Right forelimb (tissue), 1 donor: ENCODE results near the gene KRTAP12-1.

Experiments used
- DNase-seq: peaks from one replicate; pipeline ENCODE4 v3.0.0-alpha.2; 2018

Gene KRTAP12-1, protein sequence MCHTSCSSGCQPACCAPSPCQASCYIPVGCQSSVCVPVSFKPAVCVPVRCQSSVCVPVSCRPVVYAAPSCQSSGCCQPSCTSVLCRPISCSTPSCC

DNA sequence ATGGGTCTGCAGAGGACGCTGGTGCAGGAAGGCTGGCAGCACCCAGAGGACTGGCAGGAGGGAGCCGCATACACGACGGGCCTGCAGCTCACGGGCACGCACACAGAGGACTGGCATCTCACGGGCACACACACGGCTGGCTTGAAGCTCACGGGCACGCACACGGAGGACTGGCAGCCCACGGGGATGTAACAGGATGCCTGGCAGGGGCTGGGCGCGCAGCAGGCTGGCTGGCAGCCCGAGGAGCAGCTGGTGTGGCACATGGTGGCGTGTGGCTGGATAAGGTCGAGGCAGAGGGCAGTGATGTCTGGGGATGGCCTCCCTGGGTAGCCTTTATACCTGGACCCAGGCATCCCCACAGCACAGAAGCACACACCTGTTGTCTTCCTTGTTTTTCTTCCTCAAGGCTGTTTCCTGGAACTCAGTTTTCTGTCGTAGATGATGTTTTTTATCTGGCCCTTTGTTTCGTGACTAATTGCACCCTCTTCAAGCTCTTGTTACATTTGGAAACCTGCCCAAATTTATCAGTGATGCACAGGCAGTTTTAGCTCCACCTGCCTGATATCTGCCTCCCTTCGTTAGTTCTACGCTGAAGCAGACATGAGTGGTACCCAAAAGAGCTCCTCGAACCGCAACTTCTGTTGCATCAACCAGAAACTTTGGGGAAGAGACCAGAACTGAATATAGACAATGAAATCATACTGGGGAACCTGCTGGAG is at the start of gene KRTAP12-1:
Gene KRTAP12-1, minus strand, starts transcription at position 303 of the 719 bp plus-strand sequence. Its CDS starts 40 bp downstream, at position 263.
- DNase-seq: no peak

DNA sequence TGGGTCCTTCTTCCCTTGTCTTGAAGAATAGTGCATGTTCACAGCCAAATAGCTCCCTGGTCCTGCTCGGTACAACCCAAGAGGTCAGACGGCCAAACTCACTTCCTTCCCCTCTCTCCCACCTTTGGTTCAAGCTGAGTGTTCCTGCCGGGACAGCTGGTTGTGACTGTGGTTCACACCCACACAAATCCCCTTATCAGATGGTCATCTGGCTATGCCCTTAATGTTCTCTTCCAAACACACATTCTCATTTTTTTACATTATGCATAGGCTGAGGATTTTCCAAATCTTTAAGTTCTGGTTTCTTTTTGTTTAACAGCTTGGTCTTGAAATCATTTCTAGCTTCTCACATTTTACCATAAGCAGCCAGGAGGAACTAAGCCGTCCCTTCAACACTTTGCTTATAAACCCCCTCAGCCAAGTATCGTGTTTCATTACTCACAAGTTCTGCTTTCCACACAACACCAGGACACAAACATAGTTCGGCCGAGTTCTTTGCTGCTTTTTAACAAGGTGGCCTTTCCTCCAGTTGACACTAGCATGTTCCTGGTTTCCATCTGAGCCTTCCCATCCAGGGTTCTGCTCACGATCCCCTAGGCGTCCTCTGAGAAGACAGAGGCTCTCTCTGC is 49.1 kb upstream of the KRTAP12-1 start:
- no peak for DNase-seq

DNA sequence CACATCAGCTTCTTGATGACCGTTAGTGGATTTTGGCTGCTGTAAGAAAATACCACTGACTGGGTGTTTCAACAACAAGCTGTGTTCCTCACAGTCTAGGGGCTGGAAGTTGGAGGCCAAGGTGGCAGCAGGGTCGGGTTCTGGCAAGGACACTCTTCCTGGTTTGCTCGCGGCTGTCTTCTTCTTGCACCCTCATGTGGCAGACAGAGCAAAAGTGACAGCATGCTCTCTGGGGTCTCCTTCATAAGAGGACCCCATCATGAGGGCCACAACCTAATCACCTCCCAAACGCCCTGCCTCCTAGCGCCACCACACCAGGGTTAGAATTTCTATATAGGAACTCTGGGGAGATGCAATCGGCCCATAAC is 48.0 kb upstream of the KRTAP12-1 start:
- no peak for DNase-seq

DNA sequence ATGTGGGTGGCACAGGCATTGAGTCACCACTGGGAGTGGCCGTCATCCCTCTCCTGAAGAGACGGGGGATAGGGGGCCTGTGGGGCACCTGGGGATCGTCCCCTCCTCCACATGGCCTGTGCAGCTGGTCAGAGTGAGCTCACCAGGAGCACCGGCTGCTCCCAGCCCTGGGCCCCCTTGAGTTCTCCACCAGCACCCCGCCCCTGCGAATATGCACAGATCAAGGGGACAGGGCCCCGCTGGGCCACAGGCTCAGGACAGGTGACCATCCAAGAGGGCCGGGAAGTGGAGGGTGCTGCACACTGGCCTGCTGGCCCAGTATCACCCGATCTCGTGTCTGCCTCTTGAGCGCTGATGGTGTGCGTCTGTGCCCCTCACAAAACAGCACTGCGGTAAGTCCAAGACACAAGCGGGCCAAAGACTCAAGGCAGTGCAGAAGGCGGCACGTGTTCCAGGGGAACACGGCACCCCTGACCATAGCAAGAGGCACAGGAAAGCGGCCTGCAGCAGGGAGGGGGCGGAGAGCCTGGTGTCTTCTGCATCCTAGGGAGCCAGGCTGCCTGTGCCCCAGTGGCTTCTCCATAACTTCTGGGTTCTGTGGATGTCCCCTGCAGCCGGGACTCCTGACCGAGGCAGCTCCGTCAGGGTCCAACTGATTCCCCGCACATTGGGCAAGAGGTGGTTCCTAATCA is 47.5 kb upstream of the KRTAP12-1 start:
- no peak for DNase-seq

DNA sequence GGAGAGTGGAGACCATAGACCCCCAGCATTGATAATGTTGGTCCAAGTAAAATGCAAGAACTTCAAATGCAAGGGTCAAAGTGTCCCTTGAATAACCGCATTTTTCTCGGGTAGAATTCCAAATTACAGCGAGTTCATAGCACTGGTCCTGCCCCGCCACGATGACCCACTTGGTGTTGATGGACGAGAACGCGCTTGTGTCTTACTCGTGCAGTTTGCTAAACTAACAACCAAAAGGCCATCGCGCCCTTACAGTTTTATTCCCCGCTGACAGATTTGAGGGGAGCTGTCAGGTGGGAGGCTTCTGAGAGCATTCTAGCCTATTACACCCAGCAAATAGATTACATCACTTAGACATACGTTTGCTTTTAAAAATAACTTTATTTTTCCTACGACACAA is 46.8 kb upstream of the KRTAP12-1 start:
- no peak for DNase-seq

DNA sequence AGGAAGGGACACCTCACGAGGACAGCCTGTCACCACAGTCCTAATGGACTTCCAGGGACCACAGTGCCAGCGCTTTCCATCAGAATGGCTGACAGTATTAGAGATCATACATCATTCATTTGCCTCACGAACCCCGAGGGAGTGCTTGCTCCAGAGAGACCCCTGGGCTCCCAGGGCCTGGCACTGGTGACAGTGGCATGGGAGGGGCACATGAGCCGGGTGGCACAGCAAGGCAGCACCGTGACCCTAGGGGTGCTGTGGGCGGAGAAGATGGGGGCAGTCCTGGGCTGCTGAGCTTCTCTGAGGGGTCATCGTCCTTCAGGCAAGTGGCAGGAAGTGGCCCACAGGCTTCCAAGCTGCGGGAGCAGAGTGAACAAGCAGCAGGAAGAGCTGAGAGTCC is 45.8 kb upstream of the KRTAP12-1 start:
- DNase-seq: no peak

DNA sequence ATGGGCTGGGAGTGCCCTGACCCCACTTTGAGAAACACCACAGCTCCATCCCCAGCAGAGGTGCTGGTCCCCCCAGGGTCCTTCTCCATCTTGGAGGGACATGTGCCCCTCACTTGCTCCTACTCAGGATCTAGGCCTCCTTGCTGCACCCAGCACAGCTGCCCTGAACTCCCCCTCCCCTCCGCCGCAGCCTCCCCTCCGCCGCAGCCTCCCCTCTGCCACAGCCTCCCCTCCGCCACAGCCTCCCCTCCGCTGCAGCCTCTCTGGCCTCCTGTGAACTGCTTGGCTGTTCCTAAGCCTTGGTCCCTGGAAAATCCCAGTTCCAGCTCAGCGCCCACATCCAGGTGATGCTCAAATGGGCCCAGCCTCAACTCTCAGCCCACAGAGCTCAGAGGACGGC is 45.4 kb upstream of the KRTAP12-1 start:
- DNase-seq: no peak

DNA sequence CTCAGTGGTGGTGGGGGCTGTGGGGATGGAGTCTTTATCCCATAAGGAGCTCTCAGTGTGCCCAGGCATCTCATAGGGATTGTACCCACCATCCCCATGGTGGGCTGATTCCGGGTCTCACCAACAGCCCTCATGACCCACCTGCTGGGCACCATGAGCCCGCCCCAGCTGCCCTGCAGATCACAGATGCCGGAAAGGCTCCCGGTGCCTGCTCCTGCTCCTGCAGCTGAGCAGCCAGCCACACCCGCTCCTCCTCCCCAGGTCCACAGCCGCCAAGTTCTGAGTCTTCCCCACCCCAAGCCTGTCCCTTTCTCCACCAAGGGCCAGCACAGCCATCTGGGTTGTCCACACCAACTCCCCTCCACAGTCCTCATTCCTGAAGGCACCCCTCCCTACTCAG is 44.9 kb upstream of the KRTAP12-1 start:
- no peak for DNase-seq

DNA sequence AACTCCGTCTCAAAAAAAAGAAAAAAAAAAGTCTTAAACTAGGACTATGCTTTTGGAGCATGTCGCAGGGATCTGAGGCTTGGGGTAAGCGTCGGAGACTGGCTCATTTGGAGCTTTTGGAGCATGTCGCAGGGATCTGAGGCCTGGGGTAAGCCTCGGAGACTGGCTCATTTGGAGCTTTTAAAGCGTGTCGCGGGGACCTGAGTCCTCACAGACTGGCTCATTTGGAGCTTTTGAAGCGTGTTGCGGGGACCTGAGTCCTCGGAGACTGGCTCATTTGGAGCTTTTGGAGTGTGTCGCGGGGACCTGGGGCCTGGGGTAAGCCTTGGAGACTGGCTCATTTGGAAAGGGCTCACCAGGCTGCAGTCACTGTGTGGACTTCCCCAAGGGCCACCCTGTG is 43.0 kb upstream of the KRTAP12-1 start:
- no peak for DNase-seq

DNA sequence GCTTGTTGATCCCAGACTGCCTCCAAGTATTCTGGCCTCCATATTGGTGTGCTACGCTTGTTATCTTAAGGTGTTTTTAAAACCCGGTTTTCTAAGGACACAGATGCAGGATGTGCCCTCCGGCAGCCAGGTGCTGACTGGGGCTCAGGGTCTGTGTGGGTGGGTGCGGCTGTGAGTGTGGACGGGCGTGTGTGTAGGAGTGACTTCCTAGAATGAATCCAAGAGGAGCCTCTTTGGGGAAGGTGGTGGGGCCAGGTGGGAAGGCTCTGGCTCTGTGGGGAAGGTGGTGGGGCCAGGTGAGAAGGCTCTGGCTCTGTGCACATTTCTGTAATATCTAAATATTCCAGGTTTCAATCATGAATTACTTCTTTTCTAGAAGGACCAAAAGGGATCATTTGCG is 42.2 kb upstream of the KRTAP12-1 start:
- DNase-seq: no peak

DNA sequence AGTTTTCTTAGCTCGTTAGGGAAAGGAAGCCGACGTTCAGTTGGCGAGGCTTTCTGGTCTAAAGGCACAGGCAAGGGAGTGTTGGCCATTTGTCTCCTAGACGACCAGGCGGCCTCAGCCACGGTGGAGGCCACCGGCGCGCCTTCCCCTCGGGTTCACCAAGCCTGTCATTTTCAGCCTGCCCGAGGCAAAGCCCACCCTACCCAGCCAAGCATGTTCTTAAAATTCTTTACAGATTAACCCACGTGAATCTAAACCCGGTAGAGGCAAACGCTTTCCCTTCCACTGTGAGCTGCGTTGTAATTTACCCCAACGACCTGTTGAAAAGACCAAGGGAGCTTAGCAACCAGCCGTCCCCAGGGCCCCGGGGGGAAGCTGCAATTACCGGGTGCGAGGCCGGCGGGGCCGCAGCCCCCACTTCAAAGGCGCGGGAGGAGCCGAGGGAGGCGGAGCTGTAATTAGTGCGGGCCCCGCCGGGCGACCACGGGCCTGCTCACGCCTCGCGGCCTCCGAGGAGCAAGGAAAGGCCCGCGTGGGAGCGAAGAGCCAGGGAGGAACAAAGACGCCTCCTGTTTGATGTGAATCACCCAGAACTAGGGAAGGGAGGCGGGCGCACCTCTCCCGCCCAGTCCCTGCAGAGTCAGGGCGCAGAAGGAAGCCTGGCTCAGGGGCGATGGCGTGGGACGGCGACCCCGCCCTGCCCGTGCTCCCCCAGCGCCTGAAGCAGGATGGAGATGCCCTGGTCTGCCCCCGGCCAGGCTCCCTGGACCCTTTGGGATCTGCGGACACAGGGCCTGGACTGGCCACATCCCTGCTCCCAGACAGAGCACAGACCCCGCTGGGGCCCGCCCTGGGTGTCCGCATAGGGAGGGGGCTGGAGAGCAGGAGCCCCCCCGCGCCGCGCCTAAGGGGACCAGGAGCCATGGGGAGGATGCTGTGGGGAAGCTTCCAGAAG is 41.5 kb upstream of the KRTAP12-1 start:
- DNase-seq: peak; percentile 59

DNA sequence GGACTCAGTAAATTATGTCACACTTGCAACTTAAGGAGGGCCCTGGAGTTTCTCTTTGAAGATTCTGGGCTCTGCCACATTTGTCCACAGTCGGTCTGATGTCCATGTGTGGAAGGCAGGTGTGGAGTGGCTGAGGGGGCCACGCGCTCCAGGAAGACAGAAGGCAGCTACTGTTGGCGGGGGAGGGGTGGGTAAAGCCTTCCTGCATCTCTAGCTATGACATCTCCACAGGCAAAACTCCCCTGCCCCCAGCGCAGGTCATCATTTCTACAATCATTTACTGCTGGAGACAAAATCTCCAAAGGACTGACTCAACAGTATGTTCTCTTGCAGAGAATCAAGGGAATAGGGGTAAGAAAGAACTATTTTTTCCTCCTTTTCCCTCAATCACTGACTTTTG is 40.8 kb upstream of the KRTAP12-1 start:
- DNase-seq: no peak

DNA sequence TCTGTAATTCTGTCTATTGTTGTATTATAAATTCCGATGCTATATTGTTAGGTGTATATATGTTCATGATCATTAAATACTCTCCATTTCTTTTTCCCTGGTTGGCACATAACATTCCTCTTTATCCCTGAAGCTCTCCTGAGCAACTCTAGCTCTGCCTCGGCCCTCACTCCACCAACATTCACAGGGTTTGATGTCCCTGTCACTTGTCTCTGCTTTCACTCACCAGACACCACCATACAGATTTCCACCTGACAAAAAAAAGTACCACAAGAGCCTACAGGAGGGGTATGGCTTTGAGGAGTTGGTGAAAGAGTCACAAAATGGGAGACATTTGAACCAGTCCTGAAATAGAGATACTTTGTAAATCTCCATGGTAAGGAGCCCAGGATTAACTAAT is 38.2 kb upstream of the KRTAP12-1 start:
- DNase-seq: no peak

DNA sequence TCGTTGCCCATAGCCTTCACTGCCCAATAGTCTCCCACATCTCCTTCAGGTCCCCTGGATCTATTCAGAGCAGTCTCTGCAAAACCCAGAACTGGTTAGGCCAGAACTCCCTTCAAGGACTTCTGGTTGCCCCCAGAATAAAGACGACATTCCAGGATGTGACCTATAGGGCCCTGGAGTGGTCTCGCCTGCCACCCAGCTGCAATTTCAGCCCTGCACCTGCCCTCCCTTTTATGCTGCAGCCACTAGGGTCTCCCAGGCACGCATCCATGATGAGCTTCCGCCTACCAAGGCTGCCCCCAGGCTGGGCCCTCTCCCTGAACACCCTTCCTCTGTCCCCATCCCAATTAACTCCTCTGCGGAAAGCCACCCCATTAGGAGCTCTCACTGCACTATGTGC is 36.6 kb upstream of the KRTAP12-1 start:
- no peak for DNase-seq

DNA sequence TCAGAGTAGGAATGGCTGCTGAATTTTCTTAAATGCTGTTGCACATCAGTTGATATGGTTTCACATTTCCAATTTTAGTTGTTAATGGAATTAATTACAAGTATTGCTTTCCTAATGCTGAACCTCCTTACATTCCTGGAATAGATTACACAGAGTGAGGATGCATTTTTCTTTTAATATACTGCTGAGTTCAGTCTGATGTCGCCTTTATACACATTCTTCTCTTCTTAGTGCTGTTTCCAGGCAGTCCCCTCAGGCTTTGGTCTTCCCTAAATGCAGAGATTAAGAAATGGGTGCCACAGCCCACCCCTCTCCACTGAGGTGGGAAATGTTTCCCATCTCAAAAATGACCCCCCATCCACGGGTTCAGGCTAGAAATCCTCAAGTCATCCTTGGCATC is 36.1 kb upstream of the KRTAP12-1 start:
- no peak for DNase-seq

DNA sequence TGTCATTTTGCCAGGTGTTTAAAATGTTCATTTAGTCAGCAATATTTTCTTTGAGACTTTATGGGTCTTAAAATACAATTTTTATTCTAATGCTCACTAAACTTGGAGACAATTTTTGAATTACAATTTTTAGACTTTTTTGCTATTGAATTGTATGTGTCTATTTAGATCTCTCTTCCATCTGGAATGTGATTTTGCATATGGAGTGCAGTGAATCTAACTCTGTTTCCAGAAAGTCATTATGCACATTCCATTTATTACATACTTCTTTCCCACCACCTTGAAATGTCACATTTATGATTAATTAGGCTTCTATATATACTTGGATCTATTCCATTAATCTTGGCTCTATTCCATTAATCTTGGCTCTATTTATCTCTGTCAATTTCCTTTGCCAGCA is 35.0 kb upstream of the KRTAP12-1 start:
- no peak for DNase-seq

DNA sequence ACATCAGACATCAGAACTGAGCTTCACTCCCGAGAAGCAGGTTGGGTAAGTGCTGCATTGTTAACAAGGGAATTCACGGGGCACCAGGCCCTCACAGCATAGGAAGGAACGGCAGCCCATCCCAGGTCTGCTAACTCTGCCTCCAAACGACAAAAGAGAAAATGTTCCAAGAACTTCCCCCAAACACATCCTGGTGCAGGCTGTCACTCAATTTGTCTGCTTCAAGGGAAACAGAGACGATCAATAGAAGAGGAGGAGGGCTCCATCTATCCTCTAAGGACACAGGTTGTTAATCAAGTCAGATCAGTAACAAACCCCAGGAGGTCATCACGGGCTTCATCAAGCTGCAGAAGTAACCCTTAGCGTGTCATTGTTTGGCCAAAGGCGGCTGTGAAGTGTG is 32.9 kb upstream of the KRTAP12-1 start:
- DNase-seq: no peak

DNA sequence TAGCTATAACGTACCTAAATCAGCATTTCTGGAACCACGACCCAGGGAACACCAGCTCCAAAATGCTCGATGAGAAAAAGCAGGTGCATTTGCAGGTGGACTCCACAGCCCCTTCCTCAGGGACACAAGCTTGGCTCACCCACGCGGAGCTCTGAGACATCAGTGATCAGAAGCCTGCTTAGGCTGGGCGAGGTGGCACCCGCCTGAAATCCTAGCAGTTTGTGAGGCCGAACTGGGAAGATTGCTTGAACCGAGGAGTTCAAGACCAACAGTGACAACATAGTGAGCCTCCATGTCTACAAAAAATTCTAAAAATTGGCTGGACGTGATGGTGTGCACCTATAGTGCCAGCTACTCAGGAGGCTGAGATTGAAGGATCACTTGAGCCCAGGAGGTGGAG is 31.9 kb upstream of the KRTAP12-1 start:
- DNase-seq: no peak

DNA sequence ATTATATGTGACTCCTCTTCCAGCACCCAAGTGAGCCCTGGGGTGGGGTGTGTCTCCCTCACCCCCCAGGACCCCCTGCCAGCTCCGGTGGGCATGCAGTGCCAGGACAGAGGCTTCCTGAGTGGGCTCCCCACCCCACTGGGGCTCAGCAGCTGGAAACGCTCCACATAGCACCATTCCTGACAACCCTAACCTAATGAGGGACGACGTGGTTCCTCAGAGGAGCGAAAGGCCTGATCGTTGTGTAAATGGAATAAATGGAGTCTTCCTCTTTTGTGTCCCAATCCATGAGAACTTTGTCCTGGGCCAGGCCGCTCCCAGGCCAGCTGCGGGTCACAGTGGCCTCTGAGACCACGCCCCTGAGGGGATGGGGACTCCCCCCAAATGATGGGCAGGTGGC is 31.2 kb upstream of the KRTAP12-1 start:
- DNase-seq: no peak

DNA sequence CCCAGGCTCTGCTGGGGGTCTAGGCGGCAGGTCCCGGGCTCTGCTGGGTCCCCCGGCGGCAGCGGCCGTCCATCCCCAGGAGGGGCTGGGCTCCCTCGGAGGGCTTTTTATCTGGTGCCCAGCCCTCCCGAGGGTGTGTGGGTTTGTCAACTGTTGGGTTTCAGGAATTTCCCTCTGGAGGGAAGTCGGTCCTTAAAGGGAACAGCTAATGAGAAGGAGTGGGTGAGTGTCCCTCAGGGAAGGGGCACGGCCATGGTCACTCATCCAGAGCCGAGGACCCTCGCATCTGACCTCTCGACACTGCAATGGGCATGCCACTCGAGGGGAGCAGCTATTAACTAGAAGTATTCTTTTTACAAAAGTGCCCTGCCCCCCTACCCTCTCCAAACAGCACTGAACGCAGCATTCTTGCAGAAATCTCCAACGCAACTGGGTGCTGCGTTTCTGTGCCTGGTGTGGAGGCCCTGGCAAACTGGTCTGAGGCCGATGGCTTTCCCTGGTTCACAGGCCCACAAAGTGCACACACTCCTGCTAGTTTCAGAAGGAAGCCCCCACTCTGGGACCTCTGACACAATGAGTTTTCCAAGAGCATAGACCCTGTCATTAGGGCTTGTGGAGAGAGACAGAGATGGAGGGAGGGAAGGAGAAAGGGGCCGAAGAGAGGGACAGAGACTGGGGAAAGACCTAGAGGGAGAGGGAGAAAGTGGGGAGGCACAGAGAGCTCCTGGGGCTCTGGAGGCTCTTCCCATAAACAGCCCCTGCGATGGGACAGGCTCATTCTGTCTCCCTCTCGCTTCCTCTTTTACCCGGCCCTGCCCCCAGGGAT is 30.5 kb upstream of the KRTAP12-1 start:
- no peak for DNase-seq

DNA sequence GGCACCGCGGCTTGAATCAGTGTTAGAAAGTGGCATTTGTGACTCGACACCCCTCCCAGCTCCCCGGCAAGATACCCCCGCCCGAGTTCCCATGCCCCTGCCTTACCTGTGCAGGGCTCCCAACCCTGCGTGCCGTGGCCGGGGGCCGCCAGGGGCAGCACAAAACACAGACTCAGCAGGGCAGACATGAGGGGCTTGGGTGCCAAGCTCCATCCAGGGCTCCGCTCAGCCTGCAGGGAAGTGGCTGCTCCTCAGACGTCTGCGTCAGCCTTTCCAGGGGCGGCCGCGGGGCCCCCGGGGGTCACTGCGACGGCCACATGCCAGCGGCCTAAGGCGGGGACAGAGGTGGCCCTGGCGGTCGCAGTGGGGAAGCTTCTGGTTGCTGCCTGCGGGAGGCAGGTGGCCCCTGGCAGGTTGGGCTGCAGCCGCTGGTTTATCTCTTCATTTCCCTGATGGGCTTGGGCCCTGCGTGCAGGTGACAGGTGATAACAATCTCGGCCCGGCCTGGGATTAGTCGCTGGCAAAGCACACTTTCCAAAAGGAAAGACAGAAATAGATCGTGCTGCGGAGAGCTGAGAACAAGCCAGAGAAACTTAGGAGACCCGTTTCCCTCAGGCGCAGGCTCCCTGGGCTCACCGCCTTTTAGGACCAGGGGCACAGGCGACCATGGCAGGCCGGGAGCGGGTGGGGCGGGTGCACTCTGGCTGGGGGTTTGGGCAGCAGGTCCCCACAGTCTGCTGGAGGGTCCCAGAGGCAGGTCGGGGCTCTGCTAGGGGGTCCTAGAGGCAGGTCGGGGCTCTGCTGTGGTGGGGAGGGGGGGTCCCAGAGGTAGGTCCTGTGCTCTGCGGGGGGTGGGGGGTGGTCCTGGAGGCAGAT is 29.6 kb upstream of the KRTAP12-1 start, which contains the start of gene TSPEAR:
Gene TSPEAR, minus strand, starts transcription at position 246 of the 876 bp plus-strand sequence. Its CDS starts 58 bp downstream, at position 188.
- DNase-seq: peak; percentile 39
